ENCODE results near the gene FKBP1A.

The FKBP1A gene

GRCh38 chr20:1371830-1372539, 20.9 kb downstream of the FKBP1A start:
- Histone ChIP-seq H3K27ac (no peak overlapping the region), H2AFZ (ENCODE audit: low read depth) (no peak overlapping the region), H3K9ac (no peak overlapping the region), H3K4me1 (ENCODE audit: low read depth, poor library complexity, severe bottlenecking) (peaks cover 37% of the 10 kb centered on the region), H3K4me2 (peak overlapping the region; percentile 6; the same call in 1 of the 2 replicates), H3K4me3 (IDR thresholded peaks at IDR 0.05; ENCODE audit: insufficient read depth, low read depth, low read length) (no peak overlapping the region), H3K27me3 (ENCODE audit: insufficient read depth, low read depth) (no peaks in the 10 kb centered on the region), H3K79me2 (ENCODE audit: insufficient read depth, low read depth) (peaks cover 10% of the 10 kb centered on the region; the same call in 1 of the 2 replicates), H4K20me1 (ENCODE audit: insufficient read depth) (peaks cover 3% of the 10 kb centered on the region; the same call in 1 of the 2 replicates), H3K36me3 (ENCODE audit: insufficient read depth) (no peaks in the 10 kb centered on the region)
- TF ChIP-seq CTCF (conservative IDR thresholded peaks at IDR 0.05; ENCODE audit: low read depth, low read length) = no peak

DNA sequence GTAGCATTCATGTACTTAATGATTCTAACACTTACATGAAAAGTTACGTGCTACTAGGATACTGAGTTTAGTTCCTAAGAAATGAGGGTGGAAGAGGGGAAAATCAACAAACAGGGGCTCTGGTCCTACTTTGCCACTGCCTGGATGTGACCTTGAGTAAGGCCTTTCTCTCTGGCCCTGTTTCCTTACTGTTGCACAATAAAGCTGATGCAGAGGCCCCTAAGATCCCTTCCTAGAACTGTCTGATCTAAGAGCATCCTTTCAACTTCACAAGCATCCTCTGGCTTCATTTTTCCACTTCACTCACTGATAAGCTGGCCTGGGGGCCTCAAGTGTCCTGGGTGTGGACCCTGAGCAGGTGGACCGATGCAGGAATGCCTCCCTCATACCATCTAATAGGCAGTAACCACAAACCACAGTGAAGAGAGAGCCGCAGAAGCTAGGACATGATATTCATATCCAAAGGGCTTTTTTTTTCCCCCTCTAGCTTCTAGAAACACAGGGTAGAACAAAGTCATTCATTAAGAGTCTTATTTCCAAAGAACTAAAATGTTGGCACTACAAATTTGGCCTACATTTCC, 21.6 kb downstream of the FKBP1A start:
- Histone ChIP-seq H3K36me3 (ENCODE audit: insufficient read depth) (no peaks in the 10 kb centered on the region), H3K4me3 (IDR thresholded peaks at IDR 0.05; ENCODE audit: insufficient read depth, low read depth, low read length) (no peak overlapping the region), H3K4me2 (peak overlapping the region; percentile 6; the same call in 1 of the 2 replicates), H3K79me2 (ENCODE audit: insufficient read depth, low read depth) (peaks cover 7% of the 10 kb centered on the region; the same call in 1 of the 2 replicates), H3K27me3 (ENCODE audit: insufficient read depth, low read depth) (no peaks in the 10 kb centered on the region), H3K27ac (no peak overlapping the region), H4K20me1 (ENCODE audit: insufficient read depth) (no peaks in the 10 kb centered on the region), H3K4me1 (ENCODE audit: low read depth, poor library complexity, severe bottlenecking) (peaks cover 33% of the 10 kb centered on the region), H2AFZ (ENCODE audit: low read depth) (no peak overlapping the region), H3K9ac (no peak overlapping the region)
- no peak for TF ChIP-seq CTCF (conservative IDR thresholded peaks at IDR 0.05; ENCODE audit: low read depth, low read length)

DNA sequence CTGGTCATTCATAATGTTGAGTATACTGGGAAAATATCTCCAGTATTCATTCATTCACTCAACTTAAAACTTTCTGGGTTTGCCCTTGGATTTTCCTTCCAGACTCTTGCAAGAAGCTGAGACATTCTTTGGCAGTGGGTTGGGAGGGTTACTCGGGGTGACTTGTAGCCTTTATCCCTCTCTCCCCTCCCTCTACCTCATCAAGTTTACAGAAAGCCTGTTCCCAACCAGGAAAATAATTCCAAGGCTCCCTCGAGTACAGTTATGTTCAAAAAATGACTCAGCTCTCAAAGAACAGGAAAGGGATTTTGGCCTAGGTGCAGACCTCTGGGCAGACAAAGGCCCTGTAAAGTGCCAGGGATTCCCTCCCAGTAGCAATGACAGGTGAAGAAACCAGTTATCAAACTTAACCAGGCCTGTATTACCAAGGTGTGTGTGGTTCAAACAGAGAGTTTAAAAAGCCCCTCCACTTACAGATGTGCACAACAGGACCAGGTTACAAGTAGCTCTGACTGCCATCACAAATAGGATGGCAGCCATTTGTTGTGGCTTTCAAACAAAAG, 22.2 kb downstream of the FKBP1A start:
- TF ChIP-seq CTCF (conservative IDR thresholded peaks at IDR 0.05; ENCODE audit: low read depth, low read length) = no peak
- H3K4me2 ChIP-seq = no peak overlapping the region
- H3K36me3 ChIP-seq (ENCODE audit: insufficient read depth) = no peaks in the 10 kb centered on the region
- H3K4me3 ChIP-seq (IDR thresholded peaks at IDR 0.05; ENCODE audit: insufficient read depth, low read depth, low read length) = no peak overlapping the region
- H3K27me3 ChIP-seq (ENCODE audit: insufficient read depth, low read depth) = no peaks in the 10 kb centered on the region
- H3K9ac ChIP-seq = no peak overlapping the region
- H3K79me2 ChIP-seq (ENCODE audit: insufficient read depth, low read depth) = 0 out of 2 replicates have a peak, but pooled peaks cover 7% of the 10 kb centered on the region
- H3K27ac ChIP-seq = no peak overlapping the region
- H4K20me1 ChIP-seq (ENCODE audit: insufficient read depth) = no peaks in the 10 kb centered on the region
- peaks cover 29% of the 10 kb centered on the region for H3K4me1 ChIP-seq (ENCODE audit: low read depth, poor library complexity, severe bottlenecking)
- H2AFZ ChIP-seq (ENCODE audit: low read depth) = no peak overlapping the region

DNA sequence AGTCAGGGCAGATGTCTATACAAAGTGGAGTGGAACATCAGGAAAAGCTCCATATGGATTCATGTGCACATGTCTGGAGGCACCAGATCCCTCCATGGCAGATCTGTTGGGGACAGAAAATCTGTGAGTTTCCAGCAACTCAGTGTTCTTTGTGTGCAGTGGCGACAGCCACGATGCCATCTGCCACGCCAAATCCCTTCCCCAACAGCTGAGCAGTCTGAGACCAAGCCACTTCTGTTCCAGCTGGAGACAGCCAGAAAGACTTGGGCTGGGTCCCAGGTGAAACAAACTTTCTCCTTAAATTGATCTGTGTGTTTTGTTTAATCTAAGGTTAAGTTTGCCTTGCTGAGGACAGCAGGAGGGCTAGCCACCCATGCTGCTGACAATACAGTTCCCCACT, 22.9 kb downstream of the FKBP1A start:
- Histone ChIP-seq H3K27ac (no peak overlapping the region), H3K79me2 (ENCODE audit: insufficient read depth, low read depth) (0 out of 2 replicates have a peak, but pooled peaks cover 5% of the 10 kb centered on the region)

More for the DNA sequence above, 22.9 kb downstream of the FKBP1A start:
- no peaks in the 10 kb centered on the region for H3K36me3 ChIP-seq (ENCODE audit: insufficient read depth)
- no peak overlapping the region for H3K4me2 ChIP-seq
- peaks cover 29% of the 10 kb centered on the region for H3K4me1 ChIP-seq (ENCODE audit: low read depth, poor library complexity, severe bottlenecking)
- no peak overlapping the region for H3K4me3 ChIP-seq (IDR thresholded peaks at IDR 0.05; ENCODE audit: insufficient read depth, low read depth, low read length)
- no peak overlapping the region for H3K9ac ChIP-seq
- TF ChIP-seq CTCF (conservative IDR thresholded peaks at IDR 0.05; ENCODE audit: low read depth, low read length) = no peak
- no peak overlapping the region for H2AFZ ChIP-seq (ENCODE audit: low read depth)
- no peaks in the 10 kb centered on the region for H4K20me1 ChIP-seq (ENCODE audit: insufficient read depth)
- no peaks in the 10 kb centered on the region for H3K27me3 ChIP-seq (ENCODE audit: insufficient read depth, low read depth)
